ENCODE measurements around the gene RPL36.

The RPL36 gene

GRCh38 chr19:5671600-5671999 is 18.5 kb upstream of the RPL36 start:
- TF ChIP-seq CTCF (IDR thresholded peaks at IDR 0.05; ENCODE audit: low read depth, low read length), result no peak
- no peak for DNase-seq (ENCODE audit: low read depth in 2 of 2)
- H3K4me3 ChIP-seq (replicated peaks in 1 of 2; ENCODE audit: low read depth in 2 of 2, low read length in 2 of 2), result no peak overlapping the region

- no peak overlapping the region for H3K4me3 ChIP-seq (replicated peaks in 1 of 2; ENCODE audit: low read depth in 2 of 2, low read length in 2 of 2)
- no peak for TF ChIP-seq CTCF (IDR thresholded peaks at IDR 0.05; ENCODE audit: low read depth, low read length)
- DNase-seq (ENCODE audit: low read depth in 2 of 2), result no peak
Measured at GRCh38 chr19:5672708-5673459, 17.2 kb upstream of the RPL36 start.

- H3K4me3 ChIP-seq (replicated peaks in 1 of 2; ENCODE audit: low read depth in 2 of 2, low read length in 2 of 2), result no peak overlapping the region
- DNase-seq (ENCODE audit: low read depth in 2 of 2), result no peak
- TF ChIP-seq CTCF (IDR thresholded peaks at IDR 0.05; ENCODE audit: low read depth, low read length), result no peak
Measured at GRCh38 chr19:5673752-5674151, 16.3 kb upstream of the RPL36 start.

GRCh38 chr19:5674714-5675113 is 15.4 kb upstream of the RPL36 start:
- DNase-seq (ENCODE audit: low read depth in 2 of 2), result no peak
- TF ChIP-seq CTCF (IDR thresholded peaks at IDR 0.05; ENCODE audit: low read depth, low read length), result no peak
- no peak overlapping the region for H3K4me3 ChIP-seq (replicated peaks in 1 of 2; ENCODE audit: low read depth in 2 of 2, low read length in 2 of 2)

- no peak overlapping the region for H3K4me3 ChIP-seq (replicated peaks in 1 of 2; ENCODE audit: low read depth in 2 of 2, low read length in 2 of 2)
- no peak for TF ChIP-seq CTCF (IDR thresholded peaks at IDR 0.05; ENCODE audit: low read depth, low read length)
- DNase-seq (ENCODE audit: low read depth in 2 of 2), result no peak
Measured at GRCh38 chr19:5676105-5676771, 13.9 kb upstream of the RPL36 start.

GRCh38 chr19:5676772-5677105 is 13.4 kb upstream of the RPL36 start:
- no peak overlapping the region for H3K4me3 ChIP-seq (replicated peaks in 1 of 2; ENCODE audit: low read depth in 2 of 2, low read length in 2 of 2)
- no peak for DNase-seq (ENCODE audit: low read depth in 2 of 2)
- TF ChIP-seq CTCF (IDR thresholded peaks at IDR 0.05; ENCODE audit: low read depth, low read length), result no peak
